Measurements from ENCODE around the gene KCNJ10.

DNA sequence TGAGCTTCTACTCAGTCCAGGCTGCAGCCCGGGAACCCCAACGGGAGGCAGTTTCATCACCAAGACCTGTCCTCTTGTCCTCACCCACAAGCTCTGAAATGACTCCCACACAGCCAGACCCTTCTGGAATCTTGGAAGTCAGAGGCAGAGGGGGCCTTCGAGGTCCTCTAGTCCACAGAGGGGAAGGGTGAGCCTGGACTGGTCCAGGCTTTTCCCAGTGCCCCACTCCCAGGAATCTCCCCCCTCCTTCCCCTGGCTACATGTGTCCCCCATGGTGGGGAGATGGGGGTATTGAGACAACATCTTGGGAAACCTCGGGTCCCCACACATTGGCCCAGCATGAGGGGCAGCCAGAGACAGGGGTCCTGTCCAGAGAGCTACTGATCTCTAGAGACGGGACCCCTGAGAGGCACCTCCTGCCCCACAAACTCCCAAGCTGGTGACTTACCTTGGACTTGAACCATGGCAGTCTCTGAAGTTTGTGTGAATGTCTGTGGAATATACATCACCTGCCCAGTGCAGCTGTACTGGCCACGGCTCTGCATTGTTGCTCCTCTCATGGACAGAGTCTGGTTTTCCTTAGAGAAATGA, 96.5 kb downstream of the KCNJ10 start:
- TF ChIP-seq ESRRG (CRISPR knock-in tag; IDR thresholded peaks at IDR 0.05) = no peak
- TF ChIP-seq ZC3H10 (CRISPR knock-in tag; IDR thresholded peaks at IDR 0.05) = no peak
- TF ChIP-seq, protein P1, sequence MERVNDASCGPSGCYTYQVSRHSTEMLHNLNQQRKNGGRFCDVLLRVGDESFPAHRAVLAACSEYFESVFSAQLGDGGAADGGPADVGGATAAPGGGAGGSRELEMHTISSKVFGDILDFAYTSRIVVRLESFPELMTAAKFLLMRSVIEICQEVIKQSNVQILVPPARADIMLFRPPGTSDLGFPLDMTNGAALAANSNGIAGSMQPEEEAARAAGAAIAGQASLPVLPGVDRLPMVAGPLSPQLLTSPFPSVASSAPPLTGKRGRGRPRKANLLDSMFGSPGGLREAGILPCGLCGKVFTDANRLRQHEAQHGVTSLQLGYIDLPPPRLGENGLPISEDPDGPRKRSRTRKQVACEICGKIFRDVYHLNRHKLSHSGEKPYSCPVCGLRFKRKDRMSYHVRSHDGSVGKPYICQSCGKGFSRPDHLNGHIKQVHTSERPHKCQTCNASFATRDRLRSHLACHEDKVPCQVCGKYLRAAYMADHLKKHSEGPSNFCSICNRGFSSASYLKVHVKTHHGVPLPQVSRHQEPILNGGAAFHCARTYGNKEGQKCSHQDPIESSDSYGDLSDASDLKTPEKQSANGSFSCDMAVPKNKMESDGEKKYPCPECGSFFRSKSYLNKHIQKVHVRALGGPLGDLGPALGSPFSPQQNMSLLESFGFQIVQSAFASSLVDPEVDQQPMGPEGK (CRISPR knock-in tag; IDR thresholded peaks at IDR 0.05; ENCODE audit: borderline replicate concordance) = no peak
- TF ChIP-seq ZFP30 (CRISPR knock-in tag; IDR thresholded peaks at IDR 0.05) = no peak
- TF ChIP-seq ZFP3 (CRISPR knock-in tag; IDR thresholded peaks at IDR 0.05) = no peak
- TF ChIP-seq, protein P2, sequence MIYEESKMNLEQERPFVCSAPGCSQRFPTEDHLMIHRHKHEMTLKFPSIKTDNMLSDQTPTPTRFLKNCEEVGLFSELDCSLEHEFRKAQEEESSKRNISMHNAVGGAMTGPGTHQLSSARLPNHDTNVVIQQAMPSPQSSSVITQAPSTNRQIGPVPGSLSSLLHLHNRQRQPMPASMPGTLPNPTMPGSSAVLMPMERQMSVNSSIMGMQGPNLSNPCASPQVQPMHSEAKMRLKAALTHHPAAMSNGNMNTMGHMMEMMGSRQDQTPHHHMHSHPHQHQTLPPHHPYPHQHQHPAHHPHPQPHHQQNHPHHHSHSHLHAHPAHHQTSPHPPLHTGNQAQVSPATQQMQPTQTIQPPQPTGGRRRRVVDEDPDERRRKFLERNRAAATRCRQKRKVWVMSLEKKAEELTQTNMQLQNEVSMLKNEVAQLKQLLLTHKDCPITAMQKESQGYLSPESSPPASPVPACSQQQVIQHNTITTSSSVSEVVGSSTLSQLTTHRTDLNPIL (CRISPR knock-in tag; IDR thresholded peaks at IDR 0.05; ENCODE audit: low read depth) = no peak
- TF ChIP-seq, protein P3, sequence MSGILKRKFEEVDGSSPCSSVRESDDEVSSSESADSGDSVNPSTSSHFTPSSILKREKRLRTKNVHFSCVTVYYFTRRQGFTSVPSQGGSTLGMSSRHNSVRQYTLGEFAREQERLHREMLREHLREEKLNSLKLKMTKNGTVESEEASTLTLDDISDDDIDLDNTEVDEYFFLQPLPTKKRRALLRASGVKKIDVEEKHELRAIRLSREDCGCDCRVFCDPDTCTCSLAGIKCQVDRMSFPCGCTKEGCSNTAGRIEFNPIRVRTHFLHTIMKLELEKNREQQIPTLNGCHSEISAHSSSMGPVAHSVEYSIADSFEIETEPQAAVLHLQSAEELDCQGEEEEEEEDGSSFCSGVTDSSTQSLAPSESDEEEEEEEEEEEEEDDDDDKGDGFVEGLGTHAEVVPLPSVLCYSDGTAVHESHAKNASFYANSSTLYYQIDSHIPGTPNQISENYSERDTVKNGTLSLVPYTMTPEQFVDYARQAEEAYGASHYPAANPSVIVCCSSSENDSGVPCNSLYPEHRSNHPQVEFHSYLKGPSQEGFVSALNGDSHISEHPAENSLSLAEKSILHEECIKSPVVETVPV (CRISPR knock-in tag; IDR thresholded peaks at IDR 0.05) = no peak
- no peak for TF ChIP-seq BACH2 (CRISPR knock-in tag; IDR thresholded peaks at IDR 0.05; ENCODE audit: borderline replicate concordance)
